Activated CD4-positive, alpha-beta T cell treated with anti-CD3 and anti-CD28 coated beads, Interleukin-2, amount 50 U/mL, for 4 hours (primary cell): ENCODE results near the gene SERPINH1.
A peak's percentile ranks its signal among the peaks of the same experiment; 100 is the strongest.

Experiments used
- DNase-seq, 2 experiments: peaks; one replicate each; pipeline ENCODE4 v3.0.0-alpha.2; 2020

The SERPINH1 gene

GRCh38 chr11:75557666-75558494, 4.2 kb upstream of the SERPINH1 start:
- no peak for DNase-seq

- DNase-seq = no peak
Measured at GRCh38 chr11:75558939-75559843, 2.9 kb upstream of the SERPINH1 start.

GRCh38 chr11:75560644-75561043, 1.4 kb upstream of the SERPINH1 start:
- DNase-seq = no peak

GRCh38 chr11:75561426-75562047, 516 bp upstream of the SERPINH1 start:
- DNase-seq = no peak

GRCh38 chr11:75562836-75563484, 907 bp downstream of the SERPINH1 start:
- no peak for DNase-seq

- no peak for DNase-seq
Measured at GRCh38 chr11:75563501-75563977, 1.5 kb downstream of the SERPINH1 start.

- DNase-seq = no peak
Measured at GRCh38 chr11:75563978-75564552, 2.0 kb downstream of the SERPINH1 start.

GRCh38 chr11:75565221-75565814, 3.3 kb downstream of the SERPINH1 start:
- no peak for DNase-seq

GRCh38 chr11:75565916-75566762, 4.1 kb downstream of the SERPINH1 start:
- DNase-seq = no peak

- DNase-seq = no peak
Measured at GRCh38 chr11:75566763-75567279, 4.8 kb downstream of the SERPINH1 start.

GRCh38 chr11:75567971-75568370, 5.9 kb downstream of the SERPINH1 start:
- DNase-seq = no peak

GRCh38 chr11:75568616-75569219, 6.7 kb downstream of the SERPINH1 start:
- no peak for DNase-seq

GRCh38 chr11:75570559-75571139, 8.6 kb downstream of the SERPINH1 start:
- DNase-seq = no peak

- no peak for DNase-seq
Measured at GRCh38 chr11:75571625-75572024, 9.6 kb downstream of the SERPINH1 start.

GRCh38 chr11:75572744-75573143, 10.7 kb downstream of the SERPINH1 start:
- no peak for DNase-seq

- DNase-seq = no peak
Measured at GRCh38 chr11:75574698-75575602, 12.9 kb downstream of the SERPINH1 start.

- no peak for DNase-seq
Measured at GRCh38 chr11:75576017-75576416, 14.0 kb downstream of the SERPINH1 start.

- no peak for DNase-seq
Measured at GRCh38 chr11:75576499-75576918, 14.5 kb downstream of the SERPINH1 start.

- peak; percentile 65 to 66 for DNase-seq
Measured at GRCh38 chr11:75577207-75577606, 15.2 kb downstream of the SERPINH1 start.
